Right lobe of liver (tissue), 6 donors: ENCODE results near the gene GALNT8. TPM values are rescaled to one million over a fixed set of nuclear protein-coding genes. Genes with fewer than 3 reads are reported as not detected.

ENCODE experiments used
- ATAC-seq, 4 donors: fragments of 200-7000 bp; cut with Tn5 transposase; one replicate each; pipeline ENCODE4 v1.9.1; 2020; ENCODE audit warnings: mild to moderate bottlenecking in 4 of 4, moderate library complexity in 4 of 4
- DNase-seq, 3 donors: peaks; one replicate each; pipeline ENCODE4 v3.0.0-alpha.2; 2020
- H3K27ac ChIP-seq, 3 donors: fragments of 200-600 bp; one replicate each; pipeline ENCODE4 v1.8.0; 2022
- H3K27me3 ChIP-seq, 2 donors: fragments of 200-600 bp; one replicate each; pipeline ENCODE4 v1.8.0; 2022
- H3K36me3 ChIP-seq, 4 donors: fragments of 200-600 bp; sonication (generic) in 1 of 4; one replicate each; pipeline versions ENCODE4 v1.5.1 to v1.8.0; 2017 to 2022; ENCODE audit warnings: control low read depth in 1 of 4
- H3K4me1 ChIP-seq, 4 donors: fragments of 200-600 bp; sonication (generic) in 1 of 4; one replicate each; pipeline versions ENCODE4 v1.5.1 to v1.8.0; 2017 to 2022; ENCODE audit warnings: control low read depth in 1 of 4
- H3K4me3 ChIP-seq, 3 donors: fragments of 200-600 bp; one replicate each; pipeline ENCODE4 v1.8.0; 2022
- H3K9me3 ChIP-seq, 4 donors: fragments of 200-600 bp; sonication (generic) in 1 of 4; one replicate each; pipeline versions ENCODE4 v1.5.1 to v1.8.0; 2017 to 2022; ENCODE audit warnings: control low read depth in 1 of 4
- CTCF ChIP-seq, 4 donors: fragments of 200-600 bp in 3 of 4; fragments of 450-650 bp in 1 of 4; IDR thresholded peaks; one replicate each; pipeline versions ENCODE4 v1.5.1 to v1.8.0; 2016 to 2022; ENCODE audit warnings: antibody characterized with exemption in 4 of 4, mild to moderate bottlenecking in 2 of 4
- POLR2A ChIP-seq: fragments of 450-650 bp; IDR thresholded peaks from one replicate; pipeline ENCODE4 v1.6.1; 2017; ENCODE audit warnings: antibody characterized with exemption, mild to moderate bottlenecking
- WGBS: methylation state at CpG from one replicate; pipeline ENCODE4 v1.1.6; 2018; ENCODE audit warnings: low coverage, low lambda C conversion rate; ENCODE audit not compliant: insufficient coverage; ENCODE audit errors: missing lambda C conversion rate; 5-methylcytosine and 5-hydroxymethylcytosine counted together
- intact Hi-C, 2 donors: fragments of 100-400 bp; cut with DNase I; formaldehyde crosslinking; loops; one replicate each; pipeline versions ENCODE4 v1.11.2 to v1.14.1; 2022
- long read RNA-seq: library from polyadenylated mRNA; unstranded; transcript quantifications from one replicate; pipeline ENCODE4 v2.0.0, GENCODE V29; 2019
- total RNA-seq, 6 experiments: library from RNA; depleted of rRNA in 2 of 6; stranded (reverse); fragments of >200 nt in 2 of 6; fragmentation: NEBNext Ultra II Directional in 3 of 6; extraction: Animal tissue kit (Norgen Biotek cat#: 25700) in 3 of 6; gene quantifications; one replicate each; pipeline versions ENCODE4 v1.1.0 to v1.2.4, GENCODE V29; 2016 to 2023
- donor health status: DM: no; HTN: yes; CAD: no.
- donor health status: DM: no; HTN: no; CAD: no.
- donor health status: DM: no; HTN: no; CAD: no.
- donor health status: DM: no; HTN: yes; CAD: no.
- donor health status: DM: no; HTN: yes; CAD: no.

The GALNT8 gene
- under 1 TPM in 4 of 6 experiments, not detected in 2; 0.09 to 0.37 (median 0.11) TPM for total RNA-seq
- long read RNA-seq: 0 reads

- Histone ChIP-seq H3K4me1 (peaks cover 0 to 4% (median 2%) of the 10 kb centered on the region in 4 donors), H3K4me3 (no peak within 1 kb of the TSS), H3K9me3 (no peaks in the 10 kb centered on the region), H3K36me3 (no peaks in the 10 kb centered on the region), H3K27me3 (no peaks in the 10 kb centered on the region), H3K27ac (no peak within 1 kb of the TSS)
- whole genome bisulfite sequencing: 84% methylated on average over 13 of the region's 18 CpGs
- DNase-seq (no peak), ATAC-seq (no peak)
- intact Hi-C loops: no loop called here
- TF ChIP-seq CTCF (IDR thresholded peaks at IDR 0.05): no peak
- TF ChIP-seq POLR2A: no peak
Measured at GRCh38 chr12:4719821-4720636, at the start of gene GALNT8. Gene GALNT8, plus strand, starts transcription at chr12:4720400. Its CDS starts 278 bp downstream, at chr12:4720678.

GRCh38 chr12:4679711-4680110 lies 40.5 kb upstream of the GALNT8 start:
- H3K27me3 ChIP-seq: no peaks in the 10 kb centered on the region
- TF ChIP-seq POLR2A: no peak
- TF ChIP-seq CTCF (IDR thresholded peaks at IDR 0.05): no peak
- ATAC-seq (peak in 1 of 4 donors; percentile 33), DNase-seq (no peak)
- H3K4me1 ChIP-seq: no peaks in the 10 kb centered on the region
- intact Hi-C loops: no loop called here
- H3K27ac ChIP-seq: no peak overlapping the region
- H3K36me3 ChIP-seq: peaks cover 0 to 15% (median 11%) of the 10 kb centered on the region in 4 donors
- WGBS: 75% methylated on average over 2 of the region's 2 CpGs
- H3K4me3 ChIP-seq: no peak overlapping the region
- H3K9me3 ChIP-seq: no peaks in the 10 kb centered on the region

GRCh38 chr12:4681732-4682131 lies 38.5 kb upstream of the GALNT8 start:
- no peak overlapping the region for H3K4me3 ChIP-seq
- no peak for ATAC-seq
- WGBS: 77% methylated on average over 3 of the region's 3 CpGs
- no peak overlapping the region for H3K27ac ChIP-seq
- TF ChIP-seq POLR2A (no peak), CTCF (IDR thresholded peaks at IDR 0.05) (no peak)
- intact Hi-C loops: no loop called here
- peaks cover 0 to 21% (median 15%) of the 10 kb centered on the region in 4 donors for H3K36me3 ChIP-seq
- no peak for DNase-seq
- no peaks in the 10 kb centered on the region for H3K27me3 ChIP-seq
- H3K4me1 ChIP-seq: no peaks in the 10 kb centered on the region
- no peaks in the 10 kb centered on the region for H3K9me3 ChIP-seq

- ATAC-seq (no peak), DNase-seq (no peak)
- intact Hi-C loops: no loop called here
- Histone ChIP-seq H3K27me3 (no peaks in the 10 kb centered on the region), H3K9me3 (no peaks in the 10 kb centered on the region), H3K4me3 (no peak overlapping the region), H3K36me3 (peaks cover 0 to 32% (median 21%) of the 10 kb centered on the region in 4 donors), H3K4me1 (no peaks in the 10 kb centered on the region), H3K27ac (no peak overlapping the region)
- TF ChIP-seq CTCF (IDR thresholded peaks at IDR 0.05): no peak
- no peak for TF ChIP-seq POLR2A
- WGBS: 76% methylated on average over 8 of the region's 8 CpGs
Measured at GRCh38 chr12:4685317-4685716, 34.9 kb upstream of the GALNT8 start.
